ENCODE data around the gene MANSC4.
A peak's percentile ranks its signal among the peaks of the same experiment; 100 is the strongest.

The MANSC4 gene

DNA sequence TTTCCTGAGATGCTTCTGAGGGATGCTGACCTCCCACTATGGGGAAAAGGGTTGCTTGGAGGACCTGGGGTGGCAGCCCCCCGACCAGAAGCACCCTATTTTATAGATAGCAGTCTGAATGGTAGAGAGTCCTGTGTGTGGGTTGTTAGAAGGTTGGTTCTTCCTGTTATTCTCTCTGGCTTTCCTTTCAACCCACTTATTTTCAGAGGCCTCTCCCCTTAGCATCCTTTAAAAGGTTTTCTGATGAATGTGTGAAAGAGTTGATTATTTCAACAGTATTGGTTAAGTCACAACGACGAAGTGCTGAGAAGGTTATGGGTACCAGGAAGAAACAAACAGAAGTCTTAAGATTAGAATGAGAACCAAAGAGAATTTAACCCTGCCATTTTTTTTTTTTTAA is 20.8 kb upstream of the MANSC4 start:
- DNase-seq (ENCODE audit: low read depth, low spot score), result no peak

GRCh38 chr12:27797301-27798025 is 17.4 kb upstream of the MANSC4 start:
- DNase-seq (ENCODE audit: low read depth, low spot score), result no peak

DNA sequence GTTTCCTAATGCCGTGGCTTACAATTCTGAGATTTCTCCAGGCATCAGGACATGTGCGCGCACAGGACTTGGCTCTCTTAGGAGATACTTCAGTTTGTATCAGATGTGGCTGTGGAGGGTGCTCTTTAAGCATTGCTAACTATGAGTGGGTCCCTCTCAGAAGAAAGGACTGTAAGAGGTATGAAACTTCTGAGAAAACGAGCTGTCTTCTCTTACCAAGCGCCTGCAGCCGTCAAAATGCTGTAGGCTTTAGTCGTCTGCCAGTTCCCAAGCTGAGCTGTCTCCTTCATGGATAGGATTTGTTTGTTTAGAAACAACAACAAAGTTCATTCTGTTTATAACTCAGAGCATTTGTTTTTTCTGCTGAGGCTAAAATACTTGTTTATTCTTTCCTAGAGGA is 16.1 kb upstream of the MANSC4 start:
- no peak for DNase-seq (ENCODE audit: low read depth, low spot score)

GRCh38 chr12:27794818-27795584 is 15.0 kb upstream of the MANSC4 start:
- no peak for DNase-seq (ENCODE audit: low read depth, low spot score)

DNA sequence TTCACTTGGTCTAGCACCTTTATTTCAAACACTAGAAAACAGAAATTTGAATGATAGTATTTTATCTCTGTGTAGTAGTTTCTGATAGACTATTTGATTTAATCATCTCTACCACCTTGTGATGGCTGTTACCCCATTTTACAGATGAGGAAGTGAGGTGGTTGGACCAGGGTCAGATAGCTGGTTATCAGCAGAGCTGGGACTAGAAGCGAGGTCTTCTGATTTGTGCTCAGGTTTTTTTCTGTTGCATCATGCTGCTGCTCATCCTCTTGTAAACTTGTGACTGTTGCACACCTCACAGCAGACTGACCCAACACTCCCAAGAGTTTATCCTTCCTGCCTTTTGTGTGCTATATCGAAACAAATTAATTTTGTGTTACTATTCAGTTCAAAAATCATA is 10.1 kb upstream of the MANSC4 start:
- DNase-seq (ENCODE audit: low read depth, low spot score), result no peak

DNA sequence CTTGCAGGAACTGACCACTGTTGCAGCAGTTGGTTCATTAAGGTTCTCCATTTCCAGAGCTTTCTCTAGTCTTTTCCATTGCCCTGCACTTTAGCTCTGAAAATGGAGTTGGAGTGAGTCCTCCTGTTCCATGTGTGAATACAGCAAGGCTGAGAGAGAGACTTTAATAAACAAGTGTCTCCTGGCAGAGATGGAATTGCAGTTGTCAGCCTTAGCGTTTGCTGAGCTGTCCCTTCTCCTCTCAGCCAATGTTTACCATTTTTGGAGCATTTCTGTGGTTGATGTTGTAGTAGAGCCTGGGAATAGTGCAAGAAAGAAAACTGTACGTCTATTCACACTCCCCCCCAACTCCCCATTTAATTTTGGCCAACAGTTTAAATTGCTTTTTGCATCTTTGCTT is 7.5 kb upstream of the MANSC4 start:
- DNase-seq (ENCODE audit: low read depth, low spot score), result peak; percentile 60

- peak; percentile 24 for DNase-seq (ENCODE audit: low read depth, low spot score)
Observed at GRCh38 chr12:27785882-27786570, 6.0 kb upstream of the MANSC4 start.

DNA sequence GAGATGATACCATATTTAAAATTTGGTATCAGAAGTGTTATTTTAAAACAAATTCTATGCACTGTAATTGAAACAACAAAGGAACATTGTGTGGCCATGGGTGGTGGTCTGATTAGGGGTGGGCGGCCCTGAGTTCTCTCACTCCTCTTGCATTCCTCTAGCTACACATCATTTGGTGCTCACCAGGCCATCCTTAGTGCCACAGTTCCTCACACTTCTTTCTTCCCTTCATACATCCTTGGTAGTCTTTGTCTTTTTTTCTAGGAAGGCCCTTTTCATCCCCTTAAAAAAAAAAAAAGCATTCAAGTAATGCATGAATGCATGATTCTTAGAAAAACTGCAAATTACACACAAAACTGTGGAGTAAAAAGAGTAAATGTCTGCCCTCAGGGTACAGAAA is 2.4 kb upstream of the MANSC4 start:
- peak; percentile 16 for DNase-seq (ENCODE audit: low read depth, low spot score)

GRCh38 chr12:27781680-27782079 is 1.6 kb upstream of the MANSC4 start:
- peak; percentile 26 for DNase-seq (ENCODE audit: low read depth, low spot score)

- peak; percentile 69 for DNase-seq (ENCODE audit: low read depth, low spot score)
Observed at GRCh38 chr12:27780612-27781408, 774 bp upstream of the MANSC4 start.

DNA sequence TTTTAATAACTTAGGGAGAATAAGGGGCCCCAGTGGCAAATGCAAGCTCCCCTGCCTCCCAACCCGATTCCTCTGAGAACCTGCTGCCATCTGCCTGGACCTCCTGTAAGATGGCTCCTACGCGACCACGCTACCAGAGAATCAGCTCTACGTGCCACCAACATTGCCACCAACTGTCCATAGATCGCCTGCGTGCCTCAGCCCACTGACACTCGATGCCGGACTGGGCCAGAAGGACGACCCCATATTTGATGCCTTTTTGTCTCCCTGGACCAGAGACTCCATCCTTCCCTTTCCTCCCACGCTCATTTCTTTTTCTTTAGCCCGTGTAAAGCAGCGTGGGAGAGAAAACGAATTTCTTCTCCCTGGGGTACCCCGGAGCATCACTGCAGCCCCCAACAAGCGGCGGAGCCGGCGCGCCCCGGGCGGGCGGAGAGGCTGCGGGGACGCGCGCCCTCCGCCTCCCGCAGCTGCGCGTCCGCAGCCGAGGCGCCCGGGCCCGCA is 568 bp downstream of the MANSC4 start:
- no peak for DNase-seq (ENCODE audit: low read depth, low spot score)

- DNase-seq (ENCODE audit: low read depth, low spot score), result no peak
Observed at GRCh38 chr12:27778206-27778605, 1.8 kb downstream of the MANSC4 start.

- DNase-seq (ENCODE audit: low read depth, low spot score), result no peak
Observed at GRCh38 chr12:27777141-27777540, 2.9 kb downstream of the MANSC4 start.

DNA sequence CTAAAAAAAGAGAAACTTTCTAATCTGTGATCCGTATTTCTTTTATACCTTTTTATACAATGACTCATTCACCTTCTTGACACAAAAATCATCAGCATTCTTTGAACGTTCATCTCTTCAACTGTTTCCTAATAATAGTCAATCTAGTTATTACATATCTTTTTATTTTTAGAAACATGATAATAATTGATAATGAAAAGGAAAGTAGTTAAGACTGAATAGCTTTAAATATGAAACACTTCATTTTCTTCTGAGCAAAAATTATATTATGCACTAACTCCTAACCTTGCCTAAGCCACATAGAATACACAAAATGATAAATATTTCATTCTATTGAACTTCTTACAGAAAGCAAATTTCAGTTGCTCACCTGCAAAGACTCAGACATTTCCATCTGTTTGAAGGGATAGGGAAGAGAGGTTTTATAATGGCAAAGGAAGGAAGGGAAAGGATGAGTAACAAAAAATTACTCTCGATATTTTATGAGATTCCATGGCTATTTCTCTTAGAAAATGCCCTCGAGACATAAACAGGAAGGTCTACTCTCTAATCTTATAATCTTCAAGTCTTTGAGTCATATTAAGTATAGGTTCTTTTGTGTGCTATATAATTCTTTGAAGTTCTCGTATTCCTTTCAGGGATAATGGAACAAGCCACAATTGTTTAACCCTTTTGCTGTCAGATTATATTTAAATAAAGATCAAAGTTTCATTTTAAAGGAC is 7.5 kb downstream of the MANSC4 start:
- DNase-seq (ENCODE audit: low read depth, low spot score), result no peak

DNA sequence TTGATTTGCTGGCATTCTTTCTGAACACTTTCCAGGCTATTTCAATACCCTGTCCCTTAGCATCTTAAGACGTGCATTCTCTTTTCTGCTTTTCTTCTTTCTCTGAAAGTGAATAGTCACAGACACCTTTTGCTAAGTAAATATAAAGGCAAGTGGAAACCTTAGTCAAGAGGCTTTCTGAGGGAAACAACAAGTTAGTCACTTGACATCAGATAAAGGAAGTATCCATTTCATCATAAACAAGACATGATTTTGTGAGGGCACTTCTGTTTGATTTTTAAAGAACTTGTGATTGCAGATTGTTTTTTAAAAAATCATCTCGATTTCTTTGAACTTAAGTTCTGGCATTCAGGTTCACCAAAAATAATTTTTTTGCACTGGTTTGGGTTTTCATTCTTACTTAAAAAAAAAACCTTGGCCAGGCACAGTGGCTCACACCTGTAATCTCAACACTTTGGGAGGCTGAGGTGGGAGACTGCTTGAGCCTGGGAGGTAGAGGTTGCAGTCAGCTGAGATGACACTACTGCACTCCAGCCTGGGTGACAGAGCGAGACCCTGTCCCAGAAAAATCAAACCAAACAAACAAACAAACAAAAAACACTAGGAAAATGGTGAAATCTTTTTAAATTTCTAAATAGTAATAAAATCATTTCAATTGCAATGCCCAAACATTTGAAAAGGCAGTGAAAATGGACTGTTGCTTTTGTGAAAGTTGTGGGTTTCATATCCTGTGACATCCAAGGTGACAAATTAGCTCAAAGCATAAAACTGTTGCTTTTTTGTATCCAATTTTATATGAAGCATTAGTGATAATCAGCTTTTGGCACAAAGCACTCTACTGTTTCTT is 8.3 kb downstream of the MANSC4 start:
- DNase-seq (ENCODE audit: low read depth, low spot score), result no peak

DNA sequence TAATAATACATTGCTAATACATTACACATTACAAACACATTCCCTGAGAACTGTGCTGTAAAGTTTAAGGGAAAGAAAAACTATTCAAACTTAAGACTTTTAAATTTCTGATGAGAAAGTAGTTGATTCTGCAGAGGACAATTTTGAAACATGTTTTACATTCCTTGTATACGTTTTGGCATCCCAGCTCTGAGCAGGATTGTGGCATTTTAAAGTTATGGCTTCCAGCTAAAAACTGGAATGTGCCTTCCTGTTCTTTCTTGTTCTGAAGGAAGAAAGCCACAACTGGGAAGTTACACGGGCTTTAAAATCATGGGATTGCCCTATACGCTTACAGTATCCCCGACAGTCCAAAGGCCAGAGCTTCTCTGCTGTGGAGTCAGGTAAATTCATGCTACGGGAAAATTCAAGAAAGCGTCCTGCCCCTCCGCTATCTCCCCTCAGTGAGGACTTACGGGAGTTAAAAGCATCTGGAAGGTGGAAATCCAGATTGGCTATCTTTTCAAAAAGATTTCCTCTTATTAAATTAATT is 10.8 kb downstream of the MANSC4 start:
- DNase-seq (ENCODE audit: low read depth, low spot score), result no peak

DNA sequence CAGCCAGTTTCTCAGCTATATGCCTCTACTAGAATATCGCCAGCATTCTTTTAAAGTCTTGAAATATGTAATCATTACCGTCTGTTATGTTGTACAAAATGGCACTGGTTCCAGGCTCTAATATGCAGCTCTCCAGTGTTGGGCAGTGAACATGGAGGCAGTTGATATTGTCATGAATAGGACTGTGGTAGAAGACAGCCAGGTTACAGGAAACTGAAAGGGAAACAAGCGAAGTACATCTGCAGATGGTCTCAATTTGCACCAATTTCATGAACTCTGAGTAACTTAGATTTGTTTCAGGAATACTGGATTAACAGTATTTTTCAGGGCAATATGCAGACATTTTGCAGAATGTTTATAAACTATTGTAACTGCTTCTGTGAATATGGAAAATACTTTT is 13.4 kb downstream of the MANSC4 start:
- no peak for DNase-seq (ENCODE audit: low read depth, low spot score)

GRCh38 chr12:27762757-27763156 is 17.3 kb downstream of the MANSC4 start:
- peak; percentile 5 for DNase-seq (ENCODE audit: low read depth, low spot score)

- DNase-seq (ENCODE audit: low read depth, low spot score), result no peak
Observed at GRCh38 chr12:27756670-27757195, 23.3 kb downstream of the MANSC4 start.
